Astrocyte of the cerebellum (primary cell): ENCODE results near the gene FGFR2.
A peak's percentile ranks its signal among the peaks of the same experiment; 100 is the strongest.

ENCODE experiments used
- DNase-seq: peaks from one replicate; pipeline ENCODE4 v3.0.0-alpha.2; 2011; ENCODE audit warnings: low read depth
- H3K4me3 ChIP-seq: 2 replicates; pipeline ENCODE4 v1.5.1; 2011; ENCODE audit warnings: mild to moderate bottlenecking, low read depth, low read length, moderate library complexity
- in situ Hi-C: cut with HindIII; loops from 2 replicates; pipeline ENCODE4 v1.10.0; 2017; ENCODE audit warnings: low sequenced_read_pairs
- TF ChIP-seq, protein P1 (sequence below): IDR thresholded peaks from 2 replicates; pipeline ENCODE4 v1.5.1; 2012; ENCODE audit warnings: low read length, low read depth, moderate library complexity, mild to moderate bottlenecking; ENCODE audit errors: missing control alignments

FGFR2 gene

GRCh38 chr10:121598263-121599249 is at the start of gene FGFR2:
Gene FGFR2 (minus strand): TSS chr10:121598444. CDS start chr10:121593817, 4,627 bp downstream.
- TF ChIP-seq, protein P1, sequence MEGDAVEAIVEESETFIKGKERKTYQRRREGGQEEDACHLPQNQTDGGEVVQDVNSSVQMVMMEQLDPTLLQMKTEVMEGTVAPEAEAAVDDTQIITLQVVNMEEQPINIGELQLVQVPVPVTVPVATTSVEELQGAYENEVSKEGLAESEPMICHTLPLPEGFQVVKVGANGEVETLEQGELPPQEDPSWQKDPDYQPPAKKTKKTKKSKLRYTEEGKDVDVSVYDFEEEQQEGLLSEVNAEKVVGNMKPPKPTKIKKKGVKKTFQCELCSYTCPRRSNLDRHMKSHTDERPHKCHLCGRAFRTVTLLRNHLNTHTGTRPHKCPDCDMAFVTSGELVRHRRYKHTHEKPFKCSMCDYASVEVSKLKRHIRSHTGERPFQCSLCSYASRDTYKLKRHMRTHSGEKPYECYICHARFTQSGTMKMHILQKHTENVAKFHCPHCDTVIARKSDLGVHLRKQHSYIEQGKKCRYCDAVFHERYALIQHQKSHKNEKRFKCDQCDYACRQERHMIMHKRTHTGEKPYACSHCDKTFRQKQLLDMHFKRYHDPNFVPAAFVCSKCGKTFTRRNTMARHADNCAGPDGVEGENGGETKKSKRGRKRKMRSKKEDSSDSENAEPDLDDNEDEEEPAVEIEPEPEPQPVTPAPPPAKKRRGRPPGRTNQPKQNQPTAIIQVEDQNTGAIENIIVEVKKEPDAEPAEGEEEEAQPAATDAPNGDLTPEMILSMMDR: no peak
- no peak for DNase-seq
- in situ Hi-C loops: no loop called here
- H3K4me3 ChIP-seq: peak within 1 kb of the TSS; percentile 60

GRCh38 chr10:121647401-121647800 is 49.2 kb upstream of the FGFR2 start:
- no peak overlapping the region for H3K4me3 ChIP-seq
- DNase-seq: no peak
- in situ Hi-C loops: no loop called here
- TF ChIP-seq, protein P1: no peak

DNA sequence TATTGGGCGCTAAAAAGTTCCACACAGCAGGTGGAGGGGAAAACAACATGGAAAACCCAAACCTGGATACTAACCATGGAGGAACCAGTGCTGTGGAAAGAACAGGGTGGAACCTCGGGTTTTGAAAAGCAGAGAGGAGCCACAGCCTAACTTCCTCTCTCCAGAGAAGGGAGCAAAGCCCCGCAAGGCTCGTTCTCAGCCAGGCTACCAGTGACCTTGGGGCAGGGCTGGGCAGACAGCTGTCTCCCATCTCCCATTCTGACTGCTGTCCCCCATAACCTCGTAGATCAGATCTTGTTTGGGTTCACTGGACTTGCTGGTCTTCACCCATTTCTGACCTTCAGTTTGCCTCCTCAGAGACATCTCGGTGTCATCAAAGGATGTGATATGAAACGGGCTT is 47.5 kb upstream of the FGFR2 start:
- no peak for DNase-seq
- TF ChIP-seq, protein P1: no peak
- no peak overlapping the region for H3K4me3 ChIP-seq
- in situ Hi-C loops: no loop called here

GRCh38 chr10:121644501-121644900 is 46.3 kb upstream of the FGFR2 start:
- H3K4me3 ChIP-seq: no peak overlapping the region
- DNase-seq: no peak
- in situ Hi-C loops: no loop called here
- TF ChIP-seq, protein P1: no peak

DNA sequence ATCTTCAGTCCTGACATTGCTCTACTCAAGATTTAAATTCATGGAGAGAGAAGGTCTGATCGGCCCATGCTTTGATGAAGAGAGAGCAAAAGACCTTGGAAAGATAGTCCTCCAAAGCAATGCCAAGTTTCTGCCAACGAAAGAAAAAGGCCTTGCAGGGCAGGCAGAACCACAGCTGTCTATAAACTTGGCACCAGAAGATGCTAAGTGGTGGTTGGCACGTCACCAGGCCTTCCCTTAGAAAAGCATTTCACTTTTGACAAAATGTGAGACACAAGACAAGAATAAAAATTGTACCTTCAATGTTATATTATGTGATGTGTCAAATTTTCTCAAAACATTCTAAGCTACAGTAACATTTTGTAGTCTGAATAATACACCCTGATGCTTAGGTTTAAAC is 42.0 kb upstream of the FGFR2 start:
- TF ChIP-seq, protein P1: no peak
- in situ Hi-C loops: no loop called here
- no peak for DNase-seq
- no peak overlapping the region for H3K4me3 ChIP-seq

DNA sequence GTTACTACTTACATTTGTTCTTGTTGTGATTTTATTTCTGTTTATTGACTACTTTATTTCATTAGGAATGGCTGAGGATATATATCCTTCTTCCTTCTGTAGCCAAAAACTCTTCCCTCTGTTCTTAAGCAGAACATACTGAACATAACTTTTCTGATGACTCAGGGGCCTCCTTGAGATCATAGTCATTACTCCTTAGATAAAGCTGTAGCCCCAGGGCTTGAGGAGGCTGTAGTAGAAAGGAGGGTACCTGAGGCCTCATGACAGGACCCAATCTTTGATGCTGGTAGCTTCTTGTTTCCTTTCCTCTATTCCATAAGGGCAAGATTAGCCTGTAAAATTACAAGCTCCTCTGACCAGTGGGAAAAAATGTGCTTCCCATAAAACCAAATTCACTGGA is 41.2 kb upstream of the FGFR2 start:
- no peak for DNase-seq
- in situ Hi-C loops: no loop called here
- TF ChIP-seq, protein P1: no peak
- no peak overlapping the region for H3K4me3 ChIP-seq
